ENCODE results near the gene RFC4. TPM values are rescaled to one million over a fixed set of nuclear protein-coding genes. Genes with fewer than 3 reads are reported as not detected.

Gene RFC4
- total and polyA plus RNA-seq, 2 of the 4 experiments (the other 2 are of a cell fraction) = 19.5 to 27.9 TPM

DNA sequence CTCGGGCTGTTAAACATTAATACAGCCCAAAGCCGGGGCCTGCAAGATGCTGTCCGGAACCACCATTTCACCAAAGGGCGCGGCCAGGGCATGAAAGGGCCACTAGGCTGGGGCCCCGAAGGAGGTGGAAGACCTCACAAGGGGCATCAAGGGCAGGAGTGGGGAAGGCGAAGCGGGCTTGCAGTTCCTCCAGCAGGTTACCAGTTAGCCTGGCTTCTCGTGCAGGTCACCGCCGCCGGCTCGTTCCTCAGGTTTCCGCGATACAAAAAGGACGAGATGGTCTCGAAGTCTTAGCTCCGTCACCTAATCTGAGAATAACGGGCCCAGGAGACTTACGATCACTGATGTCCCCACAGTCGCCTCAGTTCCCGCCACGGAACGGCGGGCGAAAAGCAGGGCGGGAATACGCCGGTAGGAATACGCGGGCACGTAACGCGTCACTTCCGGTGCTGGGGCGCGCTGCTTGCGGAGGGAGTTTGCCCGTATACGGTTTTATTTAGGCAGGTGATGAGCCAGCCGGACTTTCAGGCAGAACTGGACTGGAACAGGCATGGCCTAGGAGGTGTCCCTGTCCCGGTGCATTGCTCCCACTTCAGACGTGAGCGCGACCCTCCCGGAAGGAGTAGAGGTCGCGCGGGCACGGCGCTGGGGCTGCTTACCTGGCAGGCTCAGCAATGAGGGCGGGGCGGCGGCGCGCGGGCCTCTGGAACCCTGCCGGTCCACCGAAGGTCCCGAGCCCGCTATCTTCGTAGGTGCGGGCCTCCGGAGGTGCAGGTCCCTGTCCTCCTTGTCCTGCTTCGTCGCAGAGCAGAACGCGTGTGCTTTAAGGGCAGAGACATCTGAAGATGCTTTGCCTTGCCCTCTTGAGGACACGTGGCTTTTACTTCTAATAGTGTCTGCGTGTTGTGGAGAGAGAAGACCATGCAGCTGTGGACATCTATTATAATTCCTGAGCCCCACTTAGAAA lies at the start of gene RFC4 (continued):
- TF ChIP-seq MXI1 (IDR thresholded peaks at IDR 0.05; ENCODE audit: borderline replicate concordance, low read depth, low read length) (peak; percentile 16; the same call in 1 of the 2 replicates), POLR2A (IDR thresholded peaks at IDR 0.05; ENCODE audit: low read depth, low read length) (no peak)

DNA sequence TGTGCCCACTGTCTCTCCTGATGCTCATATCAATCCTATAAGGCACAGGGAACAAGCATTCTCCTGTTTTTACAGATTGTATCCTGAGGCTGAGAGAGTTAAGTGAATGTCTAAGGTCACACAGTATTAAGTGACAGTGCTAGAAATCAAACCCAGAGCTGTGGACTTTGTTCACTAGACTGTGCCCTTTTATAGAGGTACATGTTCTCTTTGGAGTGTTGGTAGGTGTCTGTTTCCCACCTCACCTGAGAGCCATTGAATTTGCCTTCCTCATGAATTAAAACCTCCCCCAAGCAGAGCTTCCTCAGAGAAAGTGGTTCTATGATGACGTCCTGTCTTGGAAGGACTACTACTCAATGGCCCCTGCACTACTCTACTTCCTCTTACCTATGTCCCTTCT lies 48.7 kb upstream of the RFC4 start:
- TF ChIP-seq RAD21 (IDR thresholded peaks at IDR 0.05; ENCODE audit: low read length) = no peak
- TF ChIP-seq FOS (IDR thresholded peaks at IDR 0.05; ENCODE audit: low read depth, low read length) = no peak
- TF ChIP-seq POLR2A (IDR thresholded peaks at IDR 0.05; ENCODE audit: low read depth, low read length) = no peak
- no peak for TF ChIP-seq CEBPB (IDR thresholded peaks at IDR 0.05; ENCODE audit: low read depth, low read length)
- no peak for TF ChIP-seq RCOR1 (IDR thresholded peaks at IDR 0.05; ENCODE audit: insufficient replicate concordance, low read length)
- TF ChIP-seq NFE2L2 (IDR thresholded peaks at IDR 0.05; ENCODE audit: low read depth, low read length) = no peak
- Histone ChIP-seq H2AK5ac (ENCODE audit: low read depth, low read length) (no peak overlapping the region), H2AK9ac (replicated peaks; ENCODE audit: low read depth, low read length, poor library complexity) (no peak overlapping the region), H4K5ac (ENCODE audit: low read depth, low read length) (no peak overlapping the region), H3K14ac (replicated peaks; ENCODE audit: low read depth, low read length) (no peak overlapping the region), H3K79me1 (ENCODE audit: low read depth in 1 of 2, low read length in 2 of 2) (no peaks in the 10 kb centered on the region), H2BK20ac (ENCODE audit: low read depth, low read length) (no peak overlapping the region), H2BK120ac (ENCODE audit: low read depth, low read length) (no peak overlapping the region), H3K4me2 (ENCODE audit: low read depth, low read length) (no peak overlapping the region), H2BK15ac (ENCODE audit: low read depth, low read length) (no peak overlapping the region), H3K27ac (ENCODE audit: insufficient read depth, low read length) (no peak overlapping the region), H3K9me3 (ENCODE audit: control insufficient read depth, insufficient read depth, low read length) (no peaks in the 10 kb centered on the region), H2BK5ac (ENCODE audit: low read depth, low read length, poor library complexity, severe bottlenecking) (no peak overlapping the region), H3K23ac (ENCODE audit: low read depth, low read length) (no peak overlapping the region), H3K4me1 (ENCODE audit: control insufficient read depth, insufficient read depth, low read length) (no peaks in the 10 kb centered on the region), H3K18ac (ENCODE audit: low read depth, low read length) (no peak overlapping the region), H3K9ac (ENCODE audit: low read depth, low read length) (no peak overlapping the region), H4K8ac (ENCODE audit: low read depth in 2 of 2, low read length in 2 of 2) (no peak overlapping the region), H3K56ac (ENCODE audit: extremely low read depth, insufficient read depth, low read length) (no peak overlapping the region), H4K20me1 (ENCODE audit: insufficient read depth, low read length) (no peaks in the 10 kb centered on the region), H3K4me3 (ENCODE audit: insufficient read depth, low read depth, low read length) (no peak overlapping the region), H3K27me3 (ENCODE audit: control insufficient read depth, insufficient read depth, low read length) (peaks cover 13% of the 10 kb centered on the region), H3K9me1 (ENCODE audit: insufficient read depth, low read length) (no peaks in the 10 kb centered on the region), H3K4ac (ENCODE audit: low read depth, low read length) (no peak overlapping the region), H4K91ac (ENCODE audit: insufficient read depth, low read depth, low read length) (no peak overlapping the region), H3K36me3 (ENCODE audit: control insufficient read depth, insufficient read depth, low read length) (no peaks in the 10 kb centered on the region), H2AFZ (replicated peaks; ENCODE audit: low read length, poor library complexity) (no peak overlapping the region)
- dilution Hi-C loops (cut with HindIII; ENCODE audit: low sequenced_read_pairs, unreplicated experiment) = no loop called here
- intact Hi-C loops (cut with micrococcal nuclease) = loop anchor here (5.0 kb wide), 1 partner anchor 297 kb away; no protein-coding TSS in a partner anchor
- ChIA-PET CTCF (no interaction called here), POLR2A (ENCODE audit: unreplicated experiment) (no interaction called here)
- WGBS, 2 experiments (ENCODE audit: extremely low coverage in 2 of 2, insufficient read length in 1 of 2) = no CpG with 5 or more reads among the region's 1 CpG
- ATAC-seq (ENCODE audit: low read depth) (no peak), DNase-seq (no peak)
- no TSS peak for BruUV-seq (replicated peaks)
- in situ Hi-C loops (cut with MboI; ENCODE audit: low sequenced_read_pairs) = no loop called here
